ENCODE results near the gene BNIP3.

BNIP3 gene

GRCh38 chr10:131926743-131927595 lies 54.8 kb downstream of the BNIP3 start:
- ATAC-seq: no peak
- TF ChIP-seq ISL1 (CRISPR knock-in tag; IDR thresholded peaks at IDR 0.05) (no peak), TOX (CRISPR knock-in tag; IDR thresholded peaks at IDR 0.05; ENCODE audit: borderline replicate concordance) (no peak), ZFP3 (CRISPR knock-in tag; IDR thresholded peaks at IDR 0.05) (no peak)
- TF ChIP-seq, protein P1, sequence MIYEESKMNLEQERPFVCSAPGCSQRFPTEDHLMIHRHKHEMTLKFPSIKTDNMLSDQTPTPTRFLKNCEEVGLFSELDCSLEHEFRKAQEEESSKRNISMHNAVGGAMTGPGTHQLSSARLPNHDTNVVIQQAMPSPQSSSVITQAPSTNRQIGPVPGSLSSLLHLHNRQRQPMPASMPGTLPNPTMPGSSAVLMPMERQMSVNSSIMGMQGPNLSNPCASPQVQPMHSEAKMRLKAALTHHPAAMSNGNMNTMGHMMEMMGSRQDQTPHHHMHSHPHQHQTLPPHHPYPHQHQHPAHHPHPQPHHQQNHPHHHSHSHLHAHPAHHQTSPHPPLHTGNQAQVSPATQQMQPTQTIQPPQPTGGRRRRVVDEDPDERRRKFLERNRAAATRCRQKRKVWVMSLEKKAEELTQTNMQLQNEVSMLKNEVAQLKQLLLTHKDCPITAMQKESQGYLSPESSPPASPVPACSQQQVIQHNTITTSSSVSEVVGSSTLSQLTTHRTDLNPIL (CRISPR knock-in tag; IDR thresholded peaks at IDR 0.05; ENCODE audit: low read depth): no peak

- no peak for ATAC-seq
- TF ChIP-seq GLIS3 (CRISPR knock-in tag; IDR thresholded peaks at IDR 0.05) (no peak), ARNTL (CRISPR knock-in tag; IDR thresholded peaks at IDR 0.05; ENCODE audit: borderline replicate concordance, low read depth) (no peak), CSDC2 (CRISPR knock-in tag; IDR thresholded peaks at IDR 0.05) (no peak), ZNF565 (CRISPR knock-in tag; conservative IDR thresholded peaks at IDR 0.05; ENCODE audit: low read depth) (no peak), ZC3H10 (CRISPR knock-in tag; IDR thresholded peaks at IDR 0.05) (no peak), CSRNP3 (CRISPR knock-in tag; IDR thresholded peaks at IDR 0.05) (no peak), TCF4 (CRISPR knock-in tag; IDR thresholded peaks at IDR 0.05; ENCODE audit: borderline replicate concordance) (no peak), PPARA (CRISPR knock-in tag; IDR thresholded peaks at IDR 0.05; ENCODE audit: borderline replicate concordance) (no peak), ZFP30 (CRISPR knock-in tag; IDR thresholded peaks at IDR 0.05) (no peak), TOX (CRISPR knock-in tag; IDR thresholded peaks at IDR 0.05; ENCODE audit: borderline replicate concordance) (no peak), ESRRG (CRISPR knock-in tag; IDR thresholded peaks at IDR 0.05) (no peak), ISL1 (CRISPR knock-in tag; IDR thresholded peaks at IDR 0.05) (no peak)
- TF ChIP-seq, protein P1 (CRISPR knock-in tag; IDR thresholded peaks at IDR 0.05; ENCODE audit: low read depth): no peak
These were observed 55.5 kb downstream of the BNIP3 start for GRCh38 chr10:131926253-131926652.

DNA sequence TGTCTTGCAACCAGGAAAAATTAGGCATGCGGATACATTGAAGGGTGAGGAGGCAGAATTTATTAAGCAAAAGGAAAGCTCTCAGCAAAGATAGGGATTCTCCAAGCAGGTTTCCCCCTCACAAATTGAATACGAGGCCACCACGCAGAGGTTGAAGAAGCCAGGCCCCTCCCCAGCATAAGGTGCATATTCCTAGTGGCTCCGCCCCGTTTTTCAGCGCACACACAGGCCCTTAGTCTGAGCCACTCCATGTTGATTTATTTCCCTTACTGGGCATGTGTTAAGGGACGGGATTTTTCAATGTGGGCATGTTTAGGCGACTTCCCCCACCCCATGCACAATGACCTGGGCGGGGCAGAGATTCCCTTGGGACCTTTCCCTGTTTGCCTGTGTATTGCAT lies 56.0 kb downstream of the BNIP3 start:
- ATAC-seq: no peak
- no peak for TF ChIP-seq ARNTL (CRISPR knock-in tag; IDR thresholded peaks at IDR 0.05; ENCODE audit: borderline replicate concordance, low read depth)
- no peak for TF ChIP-seq PPARA (CRISPR knock-in tag; IDR thresholded peaks at IDR 0.05; ENCODE audit: borderline replicate concordance)
- no peak for TF ChIP-seq ZNF8 (CRISPR knock-in tag; IDR thresholded peaks at IDR 0.05)
- TF ChIP-seq CSDC2 (CRISPR knock-in tag; IDR thresholded peaks at IDR 0.05): no peak
- TF ChIP-seq ZFP30 (CRISPR knock-in tag; IDR thresholded peaks at IDR 0.05): no peak
- TF ChIP-seq, protein P2, sequence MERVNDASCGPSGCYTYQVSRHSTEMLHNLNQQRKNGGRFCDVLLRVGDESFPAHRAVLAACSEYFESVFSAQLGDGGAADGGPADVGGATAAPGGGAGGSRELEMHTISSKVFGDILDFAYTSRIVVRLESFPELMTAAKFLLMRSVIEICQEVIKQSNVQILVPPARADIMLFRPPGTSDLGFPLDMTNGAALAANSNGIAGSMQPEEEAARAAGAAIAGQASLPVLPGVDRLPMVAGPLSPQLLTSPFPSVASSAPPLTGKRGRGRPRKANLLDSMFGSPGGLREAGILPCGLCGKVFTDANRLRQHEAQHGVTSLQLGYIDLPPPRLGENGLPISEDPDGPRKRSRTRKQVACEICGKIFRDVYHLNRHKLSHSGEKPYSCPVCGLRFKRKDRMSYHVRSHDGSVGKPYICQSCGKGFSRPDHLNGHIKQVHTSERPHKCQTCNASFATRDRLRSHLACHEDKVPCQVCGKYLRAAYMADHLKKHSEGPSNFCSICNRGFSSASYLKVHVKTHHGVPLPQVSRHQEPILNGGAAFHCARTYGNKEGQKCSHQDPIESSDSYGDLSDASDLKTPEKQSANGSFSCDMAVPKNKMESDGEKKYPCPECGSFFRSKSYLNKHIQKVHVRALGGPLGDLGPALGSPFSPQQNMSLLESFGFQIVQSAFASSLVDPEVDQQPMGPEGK (CRISPR knock-in tag; IDR thresholded peaks at IDR 0.05; ENCODE audit: borderline replicate concordance): no peak
- TF ChIP-seq ZNF565 (CRISPR knock-in tag; conservative IDR thresholded peaks at IDR 0.05; ENCODE audit: low read depth): no peak
- TF ChIP-seq ZC3H10 (CRISPR knock-in tag; IDR thresholded peaks at IDR 0.05): no peak
- no peak for TF ChIP-seq CSRNP3 (CRISPR knock-in tag; IDR thresholded peaks at IDR 0.05)
- TF ChIP-seq ZFP3 (CRISPR knock-in tag; IDR thresholded peaks at IDR 0.05): no peak
- TF ChIP-seq ESRRG (CRISPR knock-in tag; IDR thresholded peaks at IDR 0.05): no peak
- TF ChIP-seq ZNF70 (CRISPR knock-in tag; IDR thresholded peaks at IDR 0.05): no peak
- TF ChIP-seq OSR1 (CRISPR knock-in tag; IDR thresholded peaks at IDR 0.05): no peak
- TF ChIP-seq, protein P1 (CRISPR knock-in tag; IDR thresholded peaks at IDR 0.05; ENCODE audit: low read depth): no peak
- TF ChIP-seq ISL1 (CRISPR knock-in tag; IDR thresholded peaks at IDR 0.05): no peak
- no peak for TF ChIP-seq POU6F1 (CRISPR knock-in tag; IDR thresholded peaks at IDR 0.05; ENCODE audit: borderline replicate concordance, low read depth)
- no peak for TF ChIP-seq TOX (CRISPR knock-in tag; IDR thresholded peaks at IDR 0.05; ENCODE audit: borderline replicate concordance)
- TF ChIP-seq, protein P3, sequence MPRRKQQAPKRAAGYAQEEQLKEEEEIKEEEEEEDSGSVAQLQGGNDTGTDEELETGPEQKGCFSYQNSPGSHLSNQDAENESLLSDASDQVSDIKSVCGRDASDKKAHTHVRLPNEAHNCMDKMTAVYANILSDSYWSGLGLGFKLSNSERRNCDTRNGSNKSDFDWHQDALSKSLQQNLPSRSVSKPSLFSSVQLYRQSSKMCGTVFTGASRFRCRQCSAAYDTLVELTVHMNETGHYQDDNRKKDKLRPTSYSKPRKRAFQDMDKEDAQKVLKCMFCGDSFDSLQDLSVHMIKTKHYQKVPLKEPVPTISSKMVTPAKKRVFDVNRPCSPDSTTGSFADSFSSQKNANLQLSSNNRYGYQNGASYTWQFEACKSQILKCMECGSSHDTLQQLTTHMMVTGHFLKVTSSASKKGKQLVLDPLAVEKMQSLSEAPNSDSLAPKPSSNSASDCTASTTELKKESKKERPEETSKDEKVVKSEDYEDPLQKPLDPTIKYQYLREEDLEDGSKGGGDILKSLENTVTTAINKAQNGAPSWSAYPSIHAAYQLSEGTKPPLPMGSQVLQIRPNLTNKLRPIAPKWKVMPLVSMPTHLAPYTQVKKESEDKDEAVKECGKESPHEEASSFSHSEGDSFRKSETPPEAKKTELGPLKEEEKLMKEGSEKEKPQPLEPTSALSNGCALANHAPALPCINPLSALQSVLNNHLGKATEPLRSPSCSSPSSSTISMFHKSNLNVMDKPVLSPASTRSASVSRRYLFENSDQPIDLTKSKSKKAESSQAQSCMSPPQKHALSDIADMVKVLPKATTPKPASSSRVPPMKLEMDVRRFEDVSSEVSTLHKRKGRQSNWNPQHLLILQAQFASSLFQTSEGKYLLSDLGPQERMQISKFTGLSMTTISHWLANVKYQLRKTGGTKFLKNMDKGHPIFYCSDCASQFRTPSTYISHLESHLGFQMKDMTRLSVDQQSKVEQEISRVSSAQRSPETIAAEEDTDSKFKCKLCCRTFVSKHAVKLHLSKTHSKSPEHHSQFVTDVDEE (CRISPR knock-in tag; IDR thresholded peaks at IDR 0.05): no peak
- TF ChIP-seq SNAI2 (CRISPR knock-in tag; IDR thresholded peaks at IDR 0.05): no peak

Data from SK-N-SH treated with all-trans-retinoic acid at 6 μM for 48 hours (cell line).